Activated CD4-positive, alpha-beta T cell treated with anti-CD3 and anti-CD28 coated beads for 24 hours (primary cell): Measurements from ENCODE around the gene NCOA1.
"Not testable (repeated sequence)": the region's sequence is repeated elsewhere in the genome, so short reads cannot be mapped to it uniquely, and the experiment has no call there.

ENCODE experiments used
- DNase-seq, 2 donors: peaks; one replicate each; pipeline ENCODE4 v3.0.0-alpha.2; 2020; ENCODE audit warnings: low read depth in 2 of 2

NCOA1 gene

GRCh38 chr2:24539258-24539657 is 48.2 kb downstream of the NCOA1 start:
- DNase-seq = no peak

- DNase-seq = no peak
Observed at GRCh38 chr2:24540011-24540477, 49.0 kb downstream of the NCOA1 start.

DNA sequence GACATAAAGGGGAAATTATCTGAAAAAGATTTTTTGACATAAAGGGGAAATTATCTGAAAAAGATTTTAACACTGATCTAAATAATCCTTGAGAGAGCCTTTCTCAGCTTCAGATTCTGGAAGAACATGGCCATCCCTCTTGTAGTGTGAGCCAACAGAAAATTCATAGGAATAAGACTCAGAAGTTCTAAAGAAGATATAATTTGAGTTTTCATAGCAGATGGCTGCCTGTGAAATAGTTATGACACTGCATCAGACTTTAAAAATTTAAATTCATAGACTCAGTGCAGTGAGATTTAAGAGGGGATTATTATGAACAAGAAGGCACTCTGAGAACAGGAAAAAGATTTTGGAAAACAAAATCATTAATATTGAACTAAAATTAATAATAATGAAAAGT is 50.6 kb downstream of the NCOA1 start:
- DNase-seq = no peak

DNA sequence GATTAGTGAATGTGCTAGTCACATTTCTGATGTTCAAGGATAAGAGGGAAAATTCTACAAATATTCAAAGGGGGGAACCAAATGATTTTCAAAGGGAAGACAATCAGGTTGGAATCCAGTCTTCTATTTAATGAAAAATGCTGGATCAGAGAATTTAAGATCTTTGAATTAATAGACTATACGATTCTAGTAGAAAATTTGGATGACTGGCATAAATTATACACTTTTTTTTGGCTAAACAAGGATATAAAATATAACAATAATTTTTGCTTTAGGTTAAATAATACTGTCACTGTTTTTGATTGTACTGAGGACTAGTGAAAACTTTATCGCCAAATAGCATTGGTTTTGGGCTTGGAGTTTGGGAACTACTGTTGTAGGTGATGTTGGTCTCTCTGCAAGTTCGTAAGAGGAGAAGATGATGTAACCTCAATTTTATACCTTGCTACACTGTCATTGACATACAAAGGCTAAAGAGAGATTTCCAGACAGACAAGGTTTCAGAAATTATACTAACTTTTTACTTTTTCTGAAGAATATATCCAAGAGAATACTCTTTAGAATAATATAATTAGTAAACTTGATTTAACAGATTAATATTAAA is 51.3 kb downstream of the NCOA1 start:
- DNase-seq = no peak

DNA sequence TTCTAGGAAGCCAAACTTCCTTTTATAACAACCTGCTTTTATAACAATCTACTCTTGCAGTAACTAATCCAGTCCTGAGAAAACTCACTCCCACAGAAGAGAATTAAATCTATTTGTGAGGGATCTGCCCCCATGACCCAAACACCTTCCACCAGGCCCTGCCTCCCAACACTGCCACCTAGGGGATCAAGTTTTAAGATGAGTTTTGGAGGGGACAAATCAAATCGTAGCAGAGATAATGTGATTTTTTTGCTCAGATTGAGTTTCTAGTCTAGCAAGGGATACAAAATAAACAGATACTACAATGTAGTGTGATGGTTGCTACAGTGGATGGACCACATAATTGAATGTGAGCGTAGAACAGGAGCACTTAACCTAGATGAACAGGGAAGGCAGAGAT is 52.2 kb downstream of the NCOA1 start:
- no peak for DNase-seq

DNA sequence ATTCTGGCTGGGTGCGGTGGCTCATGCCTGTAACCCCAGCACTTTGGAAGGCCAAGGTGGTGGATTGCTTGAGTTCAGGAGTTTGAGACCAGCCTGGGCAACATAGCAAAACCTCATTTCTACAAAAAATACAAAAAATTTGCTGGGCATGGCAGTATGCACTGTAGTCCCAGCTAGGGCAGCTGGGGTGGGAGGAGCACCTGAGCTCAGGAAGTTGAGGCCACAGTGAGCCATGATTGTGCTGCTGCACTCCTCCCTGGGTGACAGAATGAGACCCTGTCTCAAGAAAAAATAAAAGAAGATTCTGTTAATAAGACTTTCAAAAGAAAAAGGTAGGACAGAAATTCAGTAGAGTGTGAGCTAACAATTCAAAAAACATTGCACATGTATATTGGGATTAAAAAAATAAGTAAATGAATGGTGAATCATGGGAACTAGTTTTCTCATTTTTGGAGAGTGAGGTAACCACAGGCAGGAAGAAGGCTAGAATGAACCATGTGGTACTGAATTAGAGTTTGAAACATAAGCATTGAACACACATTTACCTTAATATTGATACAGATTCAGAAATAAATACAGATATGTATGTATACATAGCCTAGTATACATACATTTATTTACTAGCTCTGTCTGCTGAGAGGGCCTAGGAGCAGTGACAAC is 53.5 kb downstream of the NCOA1 start:
- DNase-seq = no peak

DNA sequence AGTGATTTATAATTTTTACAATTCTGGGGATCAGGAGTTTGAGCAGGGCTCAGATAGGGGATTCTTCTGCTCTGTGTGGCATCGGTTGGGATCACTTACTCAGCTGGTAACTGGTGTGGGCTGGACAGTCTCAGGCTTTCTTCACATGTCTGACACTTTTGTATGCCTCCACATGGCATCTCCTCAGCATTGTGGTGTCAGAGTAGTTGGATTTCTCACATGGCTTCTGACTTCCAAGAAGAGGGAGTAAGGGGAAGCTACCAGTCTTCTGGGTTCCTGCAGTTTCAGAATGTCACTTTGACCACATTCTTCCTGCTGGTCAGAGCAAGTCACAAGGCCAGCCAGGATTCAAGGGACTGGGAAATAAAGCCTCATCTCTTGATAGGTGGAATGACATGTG is 55.6 kb downstream of the NCOA1 start:
- no peak for DNase-seq

DNA sequence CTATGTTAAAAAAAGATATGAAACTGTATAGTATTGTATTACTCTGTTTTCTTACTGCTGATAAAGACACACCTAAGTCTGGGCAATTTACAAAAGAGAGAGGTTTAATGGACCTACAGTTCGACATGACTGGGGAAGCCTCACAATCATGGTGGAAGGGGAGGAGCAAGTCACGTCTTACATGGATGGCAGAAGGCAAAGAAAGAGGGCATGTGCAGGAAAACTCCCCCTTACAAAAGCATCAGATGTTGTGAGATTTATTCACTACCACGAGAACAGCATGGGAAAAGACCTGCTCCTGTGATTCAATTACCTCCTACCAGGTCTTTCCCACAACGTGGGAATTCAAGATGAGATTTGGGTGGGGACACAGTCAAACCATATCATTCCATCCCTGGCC is 57.0 kb downstream of the NCOA1 start:
- DNase-seq = no peak

DNA sequence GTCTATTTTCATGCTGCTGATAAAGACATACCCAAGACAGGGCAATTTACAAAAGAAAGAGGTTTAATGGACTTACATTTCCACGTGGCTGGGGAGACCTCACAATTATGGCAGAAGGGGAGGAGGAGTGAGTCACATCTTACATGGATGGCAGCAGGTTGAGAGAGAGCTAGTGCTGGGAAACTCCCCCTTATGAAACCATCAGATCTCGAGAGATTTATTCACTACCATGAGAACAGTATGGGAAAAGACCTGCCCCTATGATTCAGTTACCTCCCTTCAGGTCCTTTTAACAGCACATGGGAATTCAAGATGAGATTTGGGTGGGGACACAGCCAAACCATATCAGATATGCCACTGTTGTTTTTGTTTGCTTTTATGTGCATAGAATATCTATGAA is 59.2 kb downstream of the NCOA1 start:
- DNase-seq = not testable (repeated sequence)

- DNase-seq = no peak
Observed at GRCh38 chr2:24551016-24551415, 60.0 kb downstream of the NCOA1 start.

DNA sequence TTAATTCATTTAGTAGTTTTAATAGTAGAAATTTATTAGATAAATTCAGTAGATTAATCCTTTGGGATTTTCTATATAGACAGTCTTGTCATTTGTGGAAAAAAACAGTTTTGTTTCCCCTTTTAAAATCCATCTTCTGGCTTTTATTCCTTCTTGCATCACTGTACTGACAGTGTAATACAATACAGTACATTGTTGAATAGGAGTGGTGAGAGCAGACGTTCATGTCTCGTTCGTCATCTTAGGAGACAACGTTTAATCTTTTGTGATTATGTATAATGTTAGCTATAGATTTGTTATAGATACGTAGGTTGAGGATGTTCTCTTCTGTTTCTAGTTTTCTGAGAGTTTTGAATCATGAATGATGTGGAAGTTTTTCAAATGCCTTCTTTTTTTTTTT is 61.8 kb downstream of the NCOA1 start:
- no peak for DNase-seq

GRCh38 chr2:24558781-24559472 is 67.9 kb downstream of the NCOA1 start:
- no peak for DNase-seq

- DNase-seq = no peak
Observed at GRCh38 chr2:24559473-24560113, 68.5 kb downstream of the NCOA1 start.

- no peak for DNase-seq
Observed at GRCh38 chr2:24565537-24565936, 74.5 kb downstream of the NCOA1 start.

DNA sequence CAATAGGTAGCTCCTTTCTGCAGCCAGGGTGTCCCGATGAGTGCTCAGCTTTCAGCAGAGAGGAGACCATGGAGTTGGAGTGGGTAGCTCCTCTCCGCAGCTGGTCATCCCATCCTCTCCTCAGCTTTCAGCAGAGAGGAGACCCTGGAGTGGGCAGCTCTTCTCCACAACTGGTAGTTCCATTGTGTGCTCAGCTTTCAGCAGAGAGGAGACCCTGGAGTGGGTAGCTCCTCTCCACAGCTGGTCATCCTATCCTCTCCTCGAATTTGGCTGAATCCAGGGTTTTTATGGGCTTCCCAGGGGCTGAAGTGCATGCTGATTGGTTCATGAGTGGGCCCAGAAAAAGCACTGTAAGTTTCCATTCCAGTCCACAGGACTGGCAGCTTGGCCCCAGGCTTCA is 75.2 kb downstream of the NCOA1 start:
- no peak for DNase-seq

GRCh38 chr2:24566630-24567029 is 75.6 kb downstream of the NCOA1 start:
- DNase-seq = no peak

DNA sequence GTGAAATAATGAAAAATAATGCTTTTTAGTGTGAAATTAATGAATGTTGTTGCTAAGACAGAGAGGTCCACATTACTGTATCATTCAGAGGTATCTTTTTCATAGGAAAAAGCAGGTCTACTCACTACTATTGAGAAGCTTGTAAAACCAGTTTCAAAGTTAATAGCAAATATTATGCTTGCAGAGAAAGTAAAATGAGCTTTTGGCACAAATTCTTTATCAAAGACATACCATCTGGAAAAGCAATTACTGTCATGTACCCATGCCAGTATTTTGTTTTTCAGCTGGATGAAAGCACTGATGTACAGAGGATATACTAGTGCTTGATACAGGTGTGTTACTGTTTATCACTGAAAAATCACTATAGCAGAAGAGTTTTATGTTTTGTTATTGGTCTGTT is 77.5 kb downstream of the NCOA1 start:
- no peak for DNase-seq

GRCh38 chr2:24569565-24569964 is 78.5 kb downstream of the NCOA1 start:
- DNase-seq = not testable (repeated sequence)

- no peak for DNase-seq
Observed at GRCh38 chr2:24570225-24570624, 79.2 kb downstream of the NCOA1 start.

- DNase-seq = no peak
Observed at GRCh38 chr2:24571828-24572442, 80.9 kb downstream of the NCOA1 start.

DNA sequence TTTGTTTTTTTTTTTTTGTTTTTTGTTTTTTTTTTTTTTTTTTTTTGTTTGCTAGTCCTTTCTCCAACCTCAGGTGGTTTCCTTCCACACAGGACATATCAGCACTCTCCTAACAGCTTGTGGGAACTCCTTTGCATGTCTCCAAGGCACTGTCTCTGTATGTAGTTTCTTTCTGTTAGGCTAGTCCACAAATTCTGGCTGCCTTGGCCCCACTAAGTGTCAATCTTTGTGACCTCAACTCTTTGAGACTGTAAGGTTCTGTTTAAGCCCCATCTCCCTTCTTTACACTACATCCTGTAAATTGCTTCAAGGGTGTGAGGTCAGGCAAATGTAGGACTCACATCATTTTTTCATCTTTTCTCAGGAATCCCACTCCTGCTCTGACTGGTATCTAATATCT is 85.1 kb downstream of the NCOA1 start:
- no peak for DNase-seq

- no peak for DNase-seq
Observed at GRCh38 chr2:24576617-24577016, 85.6 kb downstream of the NCOA1 start.
